HEK293 (cell line): ENCODE results near the gene GSAP.

Experiments used
- CTCF ChIA-PET: fragments of 350-600 bp; formaldehyde crosslinking; extraction: SDS; loops from one replicate; lab custom pipeline; 2021; ENCODE audit warnings: antibody characterized with exemption; lab: Yijun Ruan, JAX
- POLR2A ChIA-PET: fragments of 300-600 bp; formaldehyde crosslinking; extraction: SDS; loops from one replicate; lab custom pipeline; 2020; ENCODE audit warnings: antibody characterized with exemption, inconsistent platforms; lab: Yijun Ruan, JAX
- H3K27ac ChIP-seq: fragments of 200-500 bp; sonication (Bioruptor generic); 2 replicates; pipeline ENCODE4 v1.5.1; 2014; ENCODE audit warnings: low read depth, low read length, control low read depth, inconsistent platforms; ENCODE audit errors: extremely low read depth
- H3K36me3 ChIP-seq, 2 experiments: fragments of 200-500 bp in 1 of 2; sonication (Bioruptor generic) in 1 of 2; 1 replicate in 1 of 2; 2 replicates in 1 of 2; pipeline ENCODE4 v1.5.1; 2014 to 2017; ENCODE audit warnings: inconsistent platforms in 2 of 2, low read length in 2 of 2; ENCODE audit not compliant: control insufficient read depth in 2 of 2, insufficient read depth in 1 of 2
- H3K4me1 ChIP-seq: fragments of 200-500 bp; sonication (Bioruptor generic); 2 replicates; pipeline ENCODE4 v1.5.1; 2014; ENCODE audit warnings: mild to moderate bottlenecking, low read length, inconsistent platforms; ENCODE audit not compliant: control insufficient read depth, insufficient read depth
- H3K4me3 ChIP-seq: 2 replicates; pipeline ENCODE4 v1.5.1; 2011; ENCODE audit warnings: low read depth, mild to moderate bottlenecking, control low read depth, low read length, moderate library complexity
- H3K9me3 ChIP-seq: fragments of 200-500 bp; sonication (Bioruptor generic); 2 replicates; pipeline ENCODE4 v1.5.1; 2014; ENCODE audit warnings: low read depth, low read length, inconsistent platforms; ENCODE audit not compliant: control insufficient read depth, insufficient read depth
- AEBP2 ChIP-seq: fragments of 450-650 bp; formaldehyde crosslinking; IDR thresholded peaks from 2 replicates; pipeline ENCODE4 v1.5.1; 2016; ENCODE audit warnings: missing biosample characterization, missing genetic modification characterization, borderline replicate concordance
- CTCF ChIP-seq: fragments of 450-650 bp; formaldehyde crosslinking; IDR thresholded peaks from 2 replicates; pipeline ENCODE4 v1.5.1; 2016; ENCODE audit warnings: missing biosample characterization, missing genetic modification characterization
- ELK4 ChIP-seq: IDR thresholded peaks from 2 replicates; pipeline ENCODE4 v1.6.1; 2011; ENCODE audit warnings: mild to moderate bottlenecking, low read depth, low read length, borderline replicate concordance
- GLIS1 ChIP-seq: fragments of 450-650 bp; formaldehyde crosslinking; IDR thresholded peaks from 2 replicates; pipeline ENCODE4 v1.5.1; 2016; ENCODE audit warnings: missing biosample characterization, missing genetic modification characterization
- REST ChIP-seq: fragments of 450-650 bp; formaldehyde crosslinking; IDR thresholded peaks from 2 replicates; pipeline ENCODE4 v1.5.1; 2016; ENCODE audit warnings: missing biosample characterization, missing genetic modification characterization
- ZBTB7A ChIP-seq: fragments of 450-650 bp; formaldehyde crosslinking; IDR thresholded peaks from 2 replicates; pipeline ENCODE4 v1.5.1; 2016; ENCODE audit warnings: low read depth, missing biosample characterization, missing genetic modification characterization
- ZNF112 ChIP-seq: fragments of 450-650 bp; formaldehyde crosslinking; IDR thresholded peaks from 2 replicates; pipeline ENCODE4 v1.5.0; 2017; ENCODE audit warnings: missing biosample characterization, missing genetic modification characterization
- ZNF114 ChIP-seq: fragments of 450-650 bp; formaldehyde crosslinking; IDR thresholded peaks from 2 replicates; pipeline ENCODE4 v1.5.0; 2017; ENCODE audit warnings: missing biosample characterization, missing genetic modification characterization
- ZNF157 ChIP-seq: fragments of 450-650 bp; formaldehyde crosslinking; IDR thresholded peaks from 2 replicates; pipeline ENCODE4 v1.5.1; 2016; ENCODE audit warnings: missing biosample characterization, missing genetic modification characterization
- ZNF404 ChIP-seq: fragments of 450-650 bp; formaldehyde crosslinking; IDR thresholded peaks from 2 replicates; pipeline ENCODE4 v1.5.1; 2017; ENCODE audit warnings: missing biosample characterization, missing genetic modification characterization
- ZNF488 ChIP-seq: fragments of 450-650 bp; formaldehyde crosslinking; IDR thresholded peaks from 2 replicates; pipeline ENCODE4 v1.5.1; 2016; ENCODE audit warnings: missing biosample characterization, missing genetic modification characterization
- ZNF560 ChIP-seq: fragments of 450-650 bp; formaldehyde crosslinking; IDR thresholded peaks from 2 replicates; pipeline ENCODE4 v1.5.1; 2017; ENCODE audit warnings: missing biosample characterization, missing genetic modification characterization, borderline replicate concordance
- ZNF596 ChIP-seq: fragments of 450-650 bp; IDR thresholded peaks from 2 replicates; pipeline ENCODE4 v1.5.0; 2018; ENCODE audit warnings: missing biosample characterization, mild to moderate bottlenecking, missing genetic modification characterization, moderate library complexity
- ZSCAN18 ChIP-seq: fragments of 450-650 bp; formaldehyde crosslinking; IDR thresholded peaks from 2 replicates; pipeline ENCODE4 v1.5.1; 2016; ENCODE audit warnings: missing biosample characterization, missing genetic modification characterization

GSAP gene

GRCh38 chr7:77458786-77459185, 42.6 kb upstream of the GSAP start (continued):
- TF ChIP-seq AEBP2 (tag by site-specific recombination) = no peak
- TF ChIP-seq, all 188 proteins: peak for 1

- Histone ChIP-seq H3K4me3 (no peak overlapping the region), H3K27ac (no peak overlapping the region), H3K9me3 (no peaks in the 10 kb centered on the region), H3K36me3 (no peaks in the 10 kb centered on the region), H3K4me1 (peaks cover 3% of the 10 kb centered on the region; the same call in 1 of the 2 replicates)
- POLR2A ChIA-PET = no interaction called here
- CTCF ChIA-PET = no interaction called here
- no peak for TF ChIP-seq ZNF596 (tag by site-specific recombination)
- TF ChIP-seq ZNF112 (tag by site-specific recombination) = no peak
- no peak for TF ChIP-seq REST (tag by site-specific recombination)
Measured at GRCh38 chr7:77457779-77458178, 41.6 kb upstream of the GSAP start.

GRCh38 chr7:77456696-77457095, 40.5 kb upstream of the GSAP start:
- no peak for TF ChIP-seq ZNF560 (tag by site-specific recombination)
- no peak for TF ChIP-seq ZNF488 (tag by site-specific recombination)
- TF ChIP-seq ZNF157 (tag by site-specific recombination) = no peak
- no peak for TF ChIP-seq ZBTB7A
- no peak for TF ChIP-seq ZNF114 (tag by site-specific recombination)
- no peak for TF ChIP-seq ELK4
- no peak for TF ChIP-seq ZNF404
- TF ChIP-seq ZSCAN18 (tag by site-specific recombination) = no peak
- TF ChIP-seq GLIS1 = no peak
- TF ChIP-seq CTCF (tag by site-specific recombination) = no peak
- peaks cover 3% of the 10 kb centered on the region; the same call in 1 of the 2 replicates for H3K4me1 ChIP-seq
- CTCF ChIA-PET = no interaction called here
- H3K27ac ChIP-seq = no peak overlapping the region
- no peak overlapping the region for H3K4me3 ChIP-seq
- H3K36me3 ChIP-seq = no peaks in the 10 kb centered on the region
- H3K9me3 ChIP-seq = no peaks in the 10 kb centered on the region
- POLR2A ChIA-PET = no interaction called here
